ENCODE data around the gene ENPEP. TPM values are rescaled to one million over a fixed set of nuclear protein-coding genes. Genes with fewer than 3 reads are reported as not detected.

Gene ENPEP
- total RNA-seq, 2 experiments from 2014 or later, result 0.54 to 0.93 TPM

DNA sequence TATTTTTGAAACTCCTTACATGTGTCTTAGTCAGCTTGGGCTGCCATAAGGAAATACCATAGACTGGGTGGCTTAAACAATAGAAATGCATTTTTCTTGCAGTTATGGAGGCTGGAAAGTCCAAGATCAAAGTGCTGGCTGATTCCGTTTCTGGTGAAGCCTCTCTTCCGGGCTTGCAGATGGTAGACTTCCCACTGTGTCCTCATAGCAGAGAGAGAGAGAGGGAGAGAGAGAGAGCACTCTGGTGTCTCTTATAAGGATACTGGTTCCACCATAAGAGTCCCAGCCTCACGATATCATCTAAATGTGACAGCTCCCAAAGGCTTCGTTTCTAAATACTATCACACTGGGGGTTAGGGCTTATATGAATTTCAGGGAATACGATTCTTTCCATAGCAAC is 39.7 kb downstream of the ENPEP start:
- CTCF ChIA-PET, result interaction anchor here (0.7 to 12.6 kb wide), 12 partner anchors 10 to 532 kb away, joined by 3 to 212 read pairs (median 4); no protein-coding TSS in a partner anchor
- ATAC-seq, result no peak

GRCh38 chr4:110516106-110516922 is 40.4 kb downstream of the ENPEP start:
- Mint-ChIP-seq H3K9me3 (ENCODE audit: low read depth) (no peaks in the 10 kb centered on the region), H3K4me3 (peak overlapping the region; percentile 91), H3K27me3 (peaks cover 23% of the 10 kb centered on the region), H3K36me3 (no peaks in the 10 kb centered on the region), H3K27ac (peak overlapping the region; percentile 79), H3K4me1 (peaks cover 18% of the 10 kb centered on the region)
- peak; percentile 82 for DNase-seq
- CTCF ChIA-PET, result interaction anchor here (0.7 to 12.6 kb wide), 14 partner anchors 9 to 533 kb away, joined by 3 to 212 read pairs (median 4); no protein-coding TSS in a partner anchor
- ATAC-seq, result peak; percentile 93

More for the DNA sequence above, 39.7 kb downstream of the ENPEP start:
- no peak for DNase-seq
- Mint-ChIP-seq H3K27me3 (peaks cover 18% of the 10 kb centered on the region), H3K27ac (peak overlapping the region; percentile 34), H3K4me1 (peaks cover 18% of the 10 kb centered on the region), H3K36me3 (no peaks in the 10 kb centered on the region), H3K4me3 (peak overlapping the region; percentile 91), H3K9me3 (ENCODE audit: low read depth) (no peaks in the 10 kb centered on the region)

DNA sequence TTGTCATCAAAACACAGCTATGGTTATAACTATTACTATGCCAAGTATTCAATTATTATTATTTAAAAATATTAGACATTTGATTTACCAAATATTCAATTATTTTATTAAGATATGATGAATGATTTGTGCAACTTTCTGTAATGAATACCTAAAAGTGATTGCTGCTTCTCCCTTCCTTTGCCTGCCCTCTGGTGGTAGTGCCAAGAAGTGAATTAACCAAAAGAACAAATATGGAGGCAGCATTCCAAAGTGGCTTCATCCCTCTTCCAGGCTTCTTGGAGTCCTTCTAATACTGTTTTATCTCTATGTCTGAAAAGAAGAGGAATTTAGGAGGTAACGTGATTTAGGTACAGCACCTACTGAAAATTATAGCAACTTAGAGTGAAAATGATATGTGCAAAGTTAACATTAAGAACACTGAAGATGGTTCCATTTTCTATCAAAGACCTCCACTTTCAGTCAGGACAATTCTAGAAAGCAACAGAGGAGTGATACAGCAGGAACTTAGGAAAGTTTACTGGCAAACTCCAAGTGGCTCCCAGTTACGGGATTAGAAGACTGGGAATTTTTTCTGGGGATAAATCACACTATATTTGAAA is 43.0 kb downstream of the ENPEP start:
- CTCF ChIA-PET, result interaction anchor here (0.8 to 12.6 kb wide), 8 partner anchors 9 to 1143 kb away, joined by 3 to 212 read pairs (median 5); no protein-coding TSS in a partner anchor
- peaks cover 24% of the 10 kb centered on the region for H3K4me1 Mint-ChIP-seq
- H3K27me3 Mint-ChIP-seq, result peaks cover 29% of the 10 kb centered on the region
- H3K36me3 Mint-ChIP-seq, result no peaks in the 10 kb centered on the region
- H3K9me3 Mint-ChIP-seq (ENCODE audit: low read depth), result no peaks in the 10 kb centered on the region
- ATAC-seq (no peak), DNase-seq (no peak)
- no peak overlapping the region for H3K4me3 Mint-ChIP-seq
- no peak overlapping the region for H3K27ac Mint-ChIP-seq

DNA sequence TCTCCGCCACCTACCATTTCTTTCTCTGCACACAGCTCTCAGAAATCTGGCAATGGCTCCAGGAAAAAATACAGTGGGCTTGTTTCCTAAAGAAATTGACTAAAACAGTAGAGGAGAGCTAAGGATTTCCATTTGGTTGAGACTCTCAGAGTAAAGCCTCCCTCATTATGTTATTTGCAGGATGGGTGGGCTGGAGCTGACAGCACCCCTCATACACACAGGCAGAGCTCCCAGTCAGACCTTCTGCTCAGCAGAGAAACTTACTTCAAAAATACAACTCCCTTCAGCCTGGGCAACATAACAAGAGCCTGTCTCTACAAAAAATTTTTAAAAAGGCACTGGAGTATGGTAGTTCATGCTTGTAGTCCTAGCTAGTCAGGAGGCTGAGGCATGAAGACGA is 44.9 kb downstream of the ENPEP start:
- Mint-ChIP-seq H3K4me3 (no peak overlapping the region), H3K36me3 (no peaks in the 10 kb centered on the region), H3K27ac (no peak overlapping the region), H3K4me1 (peaks cover 14% of the 10 kb centered on the region), H3K27me3 (peaks cover 29% of the 10 kb centered on the region), H3K9me3 (ENCODE audit: low read depth) (no peaks in the 10 kb centered on the region)
- CTCF ChIA-PET, result interaction anchor here (1.0 to 1.4 kb wide), 3 partner anchors 8 to 205 kb away, joined by 3 to 5 read pairs (median 4); no protein-coding TSS in a partner anchor
- DNase-seq (no peak), ATAC-seq (no peak)

- CTCF ChIA-PET, result interaction anchor here (1.5 to 2.6 kb wide), 2 partner anchors 9 to 477 kb away, joined by 3 to 15 read pairs; no protein-coding TSS in a partner anchor
- H3K27ac Mint-ChIP-seq, result peak overlapping the region; percentile 69
- no peak for DNase-seq
Measured at GRCh38 chr4:110526589-110526988, 50.6 kb downstream of the ENPEP start.

DNA sequence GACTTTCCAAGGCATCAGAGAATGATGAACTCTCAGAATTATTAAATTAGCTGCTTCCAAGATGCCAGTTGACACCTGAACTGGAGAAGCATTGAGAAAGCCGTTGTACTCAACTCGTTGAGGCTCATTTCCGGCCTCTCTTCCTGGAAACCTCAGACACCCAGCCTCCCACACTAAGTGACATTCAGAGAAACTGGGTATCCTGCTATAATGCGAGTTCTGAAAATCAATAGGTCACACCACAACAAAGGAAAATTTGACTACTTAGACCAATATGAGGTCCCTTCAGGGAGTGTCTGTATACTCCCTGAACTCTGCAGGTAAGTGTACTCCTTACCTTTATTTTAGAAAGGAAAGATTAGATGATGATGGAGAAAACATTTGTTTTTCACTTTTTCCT is 51.2 kb downstream of the ENPEP start:
- peak; percentile 76 for DNase-seq
- Mint-ChIP-seq H3K27ac (peak overlapping the region; percentile 69), H3K9me3 (ENCODE audit: low read depth) (no peaks in the 10 kb centered on the region)

More at GRCh38 chr4:110526589-110526988, 50.6 kb downstream of the ENPEP start:
- Mint-ChIP-seq H3K9me3 (ENCODE audit: low read depth) (no peaks in the 10 kb centered on the region), H3K4me3 (no peak overlapping the region), H3K27me3 (peaks cover 7% of the 10 kb centered on the region), H3K36me3 (peaks cover 12% of the 10 kb centered on the region), H3K4me1 (peaks cover 34% of the 10 kb centered on the region)
- no peak for ATAC-seq

GRCh38 chr4:110532901-110533589 is 57.1 kb downstream of the ENPEP start:
- Mint-ChIP-seq H3K4me1 (peaks cover 19% of the 10 kb centered on the region), H3K9me3 (ENCODE audit: low read depth) (no peaks in the 10 kb centered on the region), H3K4me3 (peak overlapping the region; percentile 47), H3K36me3 (peaks cover 5% of the 10 kb centered on the region), H3K27ac (no peak overlapping the region), H3K27me3 (peaks cover 23% of the 10 kb centered on the region)
- ATAC-seq (peak; percentile 30), DNase-seq (no peak)
- CTCF ChIA-PET, result interaction anchor here (0.9 to 3.2 kb wide), 3 partner anchors 14 to 17 kb away, joined by 3 to 8 read pairs (median 4); no protein-coding TSS in a partner anchor

More for the DNA sequence above, 51.2 kb downstream of the ENPEP start:
- no peak overlapping the region for H3K4me3 Mint-ChIP-seq
- peaks cover 7% of the 10 kb centered on the region for H3K27me3 Mint-ChIP-seq
- peaks cover 34% of the 10 kb centered on the region for H3K4me1 Mint-ChIP-seq
- ATAC-seq, result peak; percentile 85
- peaks cover 12% of the 10 kb centered on the region for H3K36me3 Mint-ChIP-seq
- CTCF ChIA-PET, result interaction anchor here (1.4 to 2.6 kb wide), 3 partner anchors 10 to 529 kb away, joined by 3 to 15 read pairs (median 5); no protein-coding TSS in a partner anchor

GRCh38 chr4:110533590-110533910 is 57.6 kb downstream of the ENPEP start:
- CTCF ChIA-PET, result interaction anchor here (1.2 to 3.2 kb wide), 2 partner anchors 15 to 17 kb away, joined by 4 to 8 read pairs; no protein-coding TSS in a partner anchor
- DNase-seq, result no peak
- peak overlapping the region; percentile 47 for H3K4me3 Mint-ChIP-seq
- H3K27me3 Mint-ChIP-seq, result peaks cover 27% of the 10 kb centered on the region
- no peak overlapping the region for H3K27ac Mint-ChIP-seq
- H3K36me3 Mint-ChIP-seq, result peaks cover 3% of the 10 kb centered on the region
- H3K9me3 Mint-ChIP-seq (ENCODE audit: low read depth), result no peaks in the 10 kb centered on the region
- peaks cover 15% of the 10 kb centered on the region for H3K4me1 Mint-ChIP-seq
- ATAC-seq, result peak; percentile 36

DNA sequence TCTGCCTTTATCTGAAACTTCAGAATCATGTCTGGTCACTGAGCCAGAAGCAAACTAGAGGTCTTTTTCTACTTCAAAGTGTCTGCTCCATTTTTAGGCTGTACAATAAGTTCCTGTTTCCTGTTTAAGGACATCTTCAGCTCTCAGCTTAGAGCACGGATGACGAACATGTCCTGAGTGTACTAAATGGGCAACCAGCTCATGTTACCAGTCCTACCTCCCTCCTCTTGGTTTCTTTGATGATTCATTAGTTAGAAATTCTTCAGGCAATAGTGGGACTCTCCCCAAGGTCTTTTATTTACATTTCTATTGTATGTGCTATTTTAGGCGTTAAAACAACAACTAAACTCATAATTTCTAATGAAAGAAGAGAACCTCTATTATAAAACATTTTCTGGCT is 58.0 kb downstream of the ENPEP start:
- H3K4me1 Mint-ChIP-seq, result peaks cover 11% of the 10 kb centered on the region
- DNase-seq (no peak), ATAC-seq (peak; percentile 42)
- no peak overlapping the region for H3K4me3 Mint-ChIP-seq
- CTCF ChIA-PET, result interaction anchor here (0.7 to 3.2 kb wide), 3 partner anchors 15 to 296 kb away, joined by 3 to 8 read pairs (median 4); no protein-coding TSS in a partner anchor
- H3K27ac Mint-ChIP-seq, result peak overlapping the region; percentile 21
- peaks cover 3% of the 10 kb centered on the region for H3K36me3 Mint-ChIP-seq
- peaks cover 31% of the 10 kb centered on the region for H3K27me3 Mint-ChIP-seq
- H3K9me3 Mint-ChIP-seq (ENCODE audit: low read depth), result no peaks in the 10 kb centered on the region

- Mint-ChIP-seq H3K27me3 (peaks cover 38% of the 10 kb centered on the region), H3K36me3 (no peaks in the 10 kb centered on the region), H3K27ac (no peak overlapping the region), H3K4me1 (no peaks in the 10 kb centered on the region), H3K9me3 (ENCODE audit: low read depth) (no peaks in the 10 kb centered on the region), H3K4me3 (no peak overlapping the region)
- ATAC-seq (no peak), DNase-seq (no peak)
- CTCF ChIA-PET, result interaction anchor here (1.2 kb wide), 1 partner anchor 27 kb away, joined by 3 read pairs; no protein-coding TSS in a partner anchor
Measured at GRCh38 chr4:110540581-110540980, 64.6 kb downstream of the ENPEP start.

DNA sequence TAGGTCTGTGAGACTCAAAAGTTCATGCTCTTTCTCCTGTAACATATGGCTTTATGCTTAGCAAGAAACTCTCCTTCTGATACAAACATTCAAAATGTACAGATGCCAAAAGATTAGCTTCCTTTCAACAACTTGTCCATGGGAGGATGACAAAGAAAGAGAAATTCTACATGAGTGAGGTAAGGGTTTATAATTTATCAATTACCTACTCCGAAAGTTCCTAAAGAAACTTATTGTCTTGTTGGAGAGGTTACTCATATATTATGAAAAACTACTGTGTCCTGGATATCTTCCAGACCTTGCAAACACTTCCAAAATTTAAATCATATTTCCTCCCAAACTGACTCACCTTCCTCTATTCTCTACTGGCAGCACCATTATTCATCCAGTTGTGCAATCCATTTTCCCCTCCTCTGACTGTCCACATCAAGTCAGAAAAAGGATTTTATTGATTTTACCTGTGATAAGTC is 65.1 kb downstream of the ENPEP start:
- Mint-ChIP-seq H3K36me3 (no peaks in the 10 kb centered on the region), H3K9me3 (ENCODE audit: low read depth) (no peaks in the 10 kb centered on the region), H3K4me3 (no peak overlapping the region), H3K27me3 (peaks cover 42% of the 10 kb centered on the region), H3K27ac (no peak overlapping the region), H3K4me1 (no peaks in the 10 kb centered on the region)
- no peak for ATAC-seq
- CTCF ChIA-PET, result interaction anchor here (1.2 kb wide), 1 partner anchor 28 kb away, joined by 3 read pairs; no protein-coding TSS in a partner anchor
- DNase-seq, result no peak

DNA sequence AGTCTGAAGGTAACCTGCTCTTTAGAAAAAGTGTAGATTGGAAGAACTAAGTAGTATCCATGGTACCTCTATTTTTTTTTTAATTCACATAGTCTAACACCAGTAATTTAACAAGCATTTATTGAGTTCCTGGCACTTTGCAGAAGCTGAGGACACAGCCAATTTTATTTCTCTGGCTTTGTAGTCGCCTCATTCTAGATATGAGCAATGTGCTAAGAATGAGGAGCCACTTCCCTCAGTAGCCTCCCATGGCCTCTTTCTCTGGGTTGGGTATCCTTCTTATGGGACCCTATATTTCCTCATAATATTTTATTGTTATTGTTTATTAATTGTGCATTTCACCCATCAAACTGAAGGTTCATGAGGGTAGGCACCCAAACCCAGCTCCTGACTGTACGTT is 67.6 kb downstream of the ENPEP start:
- Mint-ChIP-seq H3K4me3 (no peak overlapping the region), H3K36me3 (no peaks in the 10 kb centered on the region), H3K27ac (no peak overlapping the region), H3K27me3 (peaks cover 32% of the 10 kb centered on the region), H3K9me3 (ENCODE audit: low read depth) (no peaks in the 10 kb centered on the region), H3K4me1 (no peaks in the 10 kb centered on the region)
- CTCF ChIA-PET, result interaction anchor here (1.4 kb wide), 1 partner anchor 545 kb away, joined by 3 read pairs; no protein-coding TSS in a partner anchor
- no peak for DNase-seq
- no peak for ATAC-seq
